Endothelial cell of umbilical vein (primary cell): Measurements from ENCODE around the gene NT5C1A.

ENCODE experiments used
- EZH2 ChIP-seq: IDR thresholded peaks from 2 replicates; pipeline ENCODE4 v1.6.1; 2012; ENCODE audit warnings: borderline replicate concordance, low read depth, mild to moderate bottlenecking, moderate library complexity, low read length, inconsistent platforms; ENCODE audit not compliant: severe bottlenecking
- FOS ChIP-seq: IDR thresholded peaks from 2 replicates; pipeline ENCODE4 v1.6.1; 2011; ENCODE audit warnings: mild to moderate bottlenecking, low read length, moderate library complexity, borderline replicate concordance; ENCODE audit not compliant: insufficient read depth
- GATA2 ChIP-seq: IDR thresholded peaks from 2 replicates; pipeline ENCODE4 v1.7.0; 2011; ENCODE audit warnings: low read depth, mild to moderate bottlenecking, moderate library complexity, mixed read lengths, low read length; ENCODE audit not compliant: insufficient read length, insufficient read depth
- JUN ChIP-seq: IDR thresholded peaks from 2 replicates; pipeline ENCODE4 v1.6.1; 2011; ENCODE audit warnings: borderline replicate concordance, low read depth; ENCODE audit not compliant: insufficient read length, insufficient read depth
- MAX ChIP-seq: IDR thresholded peaks from 2 replicates; pipeline ENCODE4 v1.6.1; 2011; ENCODE audit not compliant: insufficient read depth, insufficient read length
- MYC ChIP-seq: IDR thresholded peaks from one replicate; pipeline ENCODE4 v1.6.1; 2011; ENCODE audit warnings: mild to moderate bottlenecking, low read depth, low read length
- POLR2A ChIP-seq: IDR thresholded peaks from 2 replicates; pipeline ENCODE4 v1.6.1; 2012; ENCODE audit warnings: low read depth, mild to moderate bottlenecking, control low read depth, low read length
- POLR2AphosphoS5 ChIP-seq: IDR thresholded peaks from 2 replicates; pipeline ENCODE4 v1.6.1; 2012; ENCODE audit warnings: low read depth, mild to moderate bottlenecking, control low read depth, low read length, moderate library complexity; ENCODE audit not compliant: insufficient read depth
- TF ChIP-seq, protein P1 (sequence below), 2 donors: IDR thresholded peaks; 1 replicate in 1 of 2; 2 replicates in 1 of 2; pipeline ENCODE4 v1.5.1; 2011; ENCODE audit warnings: low read length in 2 of 2, mild to moderate bottlenecking in 2 of 2, moderate library complexity in 2 of 2, control low read depth in 1 of 2, inconsistent platforms in 1 of 2, low read depth in 1 of 2; ENCODE audit not compliant: insufficient read depth in 1 of 2; ENCODE audit errors: extremely low read depth in 1 of 2

GRCh38 chr1:39688706-39689105 is 16.8 kb upstream of the NT5C1A start:
- TF ChIP-seq POLR2A (no peak), POLR2AphosphoS5 (no peak), MYC (no peak), EZH2 (no peak), JUN (no peak), MAX (no peak), GATA2 (no peak), FOS (no peak)
- TF ChIP-seq, protein P1, sequence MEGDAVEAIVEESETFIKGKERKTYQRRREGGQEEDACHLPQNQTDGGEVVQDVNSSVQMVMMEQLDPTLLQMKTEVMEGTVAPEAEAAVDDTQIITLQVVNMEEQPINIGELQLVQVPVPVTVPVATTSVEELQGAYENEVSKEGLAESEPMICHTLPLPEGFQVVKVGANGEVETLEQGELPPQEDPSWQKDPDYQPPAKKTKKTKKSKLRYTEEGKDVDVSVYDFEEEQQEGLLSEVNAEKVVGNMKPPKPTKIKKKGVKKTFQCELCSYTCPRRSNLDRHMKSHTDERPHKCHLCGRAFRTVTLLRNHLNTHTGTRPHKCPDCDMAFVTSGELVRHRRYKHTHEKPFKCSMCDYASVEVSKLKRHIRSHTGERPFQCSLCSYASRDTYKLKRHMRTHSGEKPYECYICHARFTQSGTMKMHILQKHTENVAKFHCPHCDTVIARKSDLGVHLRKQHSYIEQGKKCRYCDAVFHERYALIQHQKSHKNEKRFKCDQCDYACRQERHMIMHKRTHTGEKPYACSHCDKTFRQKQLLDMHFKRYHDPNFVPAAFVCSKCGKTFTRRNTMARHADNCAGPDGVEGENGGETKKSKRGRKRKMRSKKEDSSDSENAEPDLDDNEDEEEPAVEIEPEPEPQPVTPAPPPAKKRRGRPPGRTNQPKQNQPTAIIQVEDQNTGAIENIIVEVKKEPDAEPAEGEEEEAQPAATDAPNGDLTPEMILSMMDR (IDR thresholded peaks at IDR 0.05; ENCODE audit: extremely low read depth in 1 of 2, insufficient read depth in 1 of 2, low read depth in 1 of 2, low read length in 2 of 2), result no peak
